ENCODE measurements around the gene ELP6. TPM values are rescaled to one million over a fixed set of nuclear protein-coding genes. Genes with fewer than 3 reads are reported as not detected.

ELP6 gene
- total and polyA plus RNA-seq, 2 experiments from 2014 or later, result 33.7 to 41.6 TPM

DNA sequence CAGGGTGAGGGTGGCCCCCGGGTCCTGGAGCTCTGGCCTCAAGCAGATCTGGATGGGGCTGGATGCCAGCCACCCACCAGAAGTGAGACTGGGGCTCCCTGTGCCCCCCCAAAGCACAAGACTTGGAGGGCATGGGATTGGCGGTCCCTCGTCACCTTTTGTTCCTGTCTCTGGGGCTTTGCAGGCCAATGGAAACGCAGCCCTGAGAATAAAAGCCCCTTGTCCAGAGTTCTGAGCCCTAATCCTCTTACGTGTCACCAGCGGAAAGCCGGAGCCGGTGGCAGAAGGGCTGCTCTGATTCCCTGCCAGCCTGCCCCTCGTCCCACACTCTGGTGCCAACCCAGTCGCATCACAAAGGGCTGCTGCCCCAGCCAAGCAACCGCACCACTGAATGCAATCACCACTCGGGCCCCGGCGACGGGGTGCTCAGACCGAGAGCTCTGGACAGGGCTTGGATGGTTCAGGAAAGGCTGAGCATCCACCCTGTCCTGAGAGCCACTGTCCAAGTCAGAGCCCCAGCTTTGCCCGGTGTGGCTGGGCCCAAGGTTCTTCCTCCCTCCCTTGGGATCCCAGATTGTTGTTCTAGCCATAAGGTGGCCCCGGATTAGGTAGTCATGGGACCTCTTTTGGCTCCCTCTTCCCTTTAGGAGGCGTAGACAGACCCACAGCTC, 22.8 kb upstream of the ELP6 start:
- peak overlapping the region; percentile 43 for H2AFZ ChIP-seq
- no peaks in the 10 kb centered on the region; the same call in 1 of the 3 replicates for H3K4me1 Mint-ChIP-seq
- H3K27ac ChIP-seq (ENCODE audit: low read depth), result no peak overlapping the region
- H3K36me3 Mint-ChIP-seq (ENCODE audit: low read depth), result no peaks in the 10 kb centered on the region
- H3K9me3 Mint-ChIP-seq, result peaks cover 11% of the 10 kb centered on the region; the same call in 2 of the 3 replicates
- no peaks in the 10 kb centered on the region for H3K4me1 ChIP-seq (ENCODE audit: insufficient read depth)
- H3K79me2 ChIP-seq (replicated peaks; ENCODE audit: insufficient read depth), result no peaks in the 10 kb centered on the region
- H4K20me1 ChIP-seq (replicated peaks; ENCODE audit: insufficient read depth), result no peaks in the 10 kb centered on the region
- no peaks in the 10 kb centered on the region for H3K36me3 ChIP-seq (ENCODE audit: insufficient read depth)
- H3K27ac Mint-ChIP-seq, result no peak overlapping the region
- ATAC-seq (no peak), DNase-seq (ENCODE audit: low spot score) (no peak)
- H3K4me3 Mint-ChIP-seq, result no peak overlapping the region
- H3K9me2 ChIP-seq (ENCODE audit: insufficient read depth), result no peaks in the 10 kb centered on the region
- peaks cover 2% of the 10 kb centered on the region for H3K27me3 Mint-ChIP-seq (ENCODE audit: insufficient read depth, low read depth, poor library complexity)
- H3F3A ChIP-seq (replicated peaks; ENCODE audit: low read depth), result no peaks in the 10 kb centered on the region
- H3K27me3 ChIP-seq (ENCODE audit: insufficient read depth), result no peaks in the 10 kb centered on the region
- TF ChIP-seq ZNF114 (CRISPR knock-in tag; IDR thresholded peaks at IDR 0.05) (no peak), EZH2 (IDR thresholded peaks at IDR 0.05; ENCODE audit: low read depth, unreplicated experiment) (no peak), NANOG (IDR thresholded peaks at IDR 0.05; ENCODE audit: borderline replicate concordance) (no peak), JUNB (IDR thresholded peaks at IDR 0.05; ENCODE audit: unreplicated experiment) (no peak), CTCF (conservative IDR thresholded peaks at IDR 0.05; ENCODE audit: low read depth in 2 of 2) (no peak), EZH2phosphoT487 (IDR thresholded peaks at IDR 0.05; ENCODE audit: unreplicated experiment) (no peak), ZNF331 (CRISPR knock-in tag; IDR thresholded peaks at IDR 0.05; ENCODE audit: low read depth) (no peak), CREB1 (CRISPR knock-in tag; IDR thresholded peaks at IDR 0.05; ENCODE audit: low read depth) (no peak), REST (IDR thresholded peaks at IDR 0.05; ENCODE audit: unreplicated experiment) (no peak)
- TF ChIP-seq, protein P1, sequence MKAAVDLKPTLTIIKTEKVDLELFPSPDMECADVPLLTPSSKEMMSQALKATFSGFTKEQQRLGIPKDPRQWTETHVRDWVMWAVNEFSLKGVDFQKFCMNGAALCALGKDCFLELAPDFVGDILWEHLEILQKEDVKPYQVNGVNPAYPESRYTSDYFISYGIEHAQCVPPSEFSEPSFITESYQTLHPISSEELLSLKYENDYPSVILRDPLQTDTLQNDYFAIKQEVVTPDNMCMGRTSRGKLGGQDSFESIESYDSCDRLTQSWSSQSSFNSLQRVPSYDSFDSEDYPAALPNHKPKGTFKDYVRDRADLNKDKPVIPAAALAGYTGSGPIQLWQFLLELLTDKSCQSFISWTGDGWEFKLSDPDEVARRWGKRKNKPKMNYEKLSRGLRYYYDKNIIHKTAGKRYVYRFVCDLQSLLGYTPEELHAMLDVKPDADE (IDR thresholded peaks at IDR 0.05), result no peak
- TF ChIP-seq, protein P2, sequence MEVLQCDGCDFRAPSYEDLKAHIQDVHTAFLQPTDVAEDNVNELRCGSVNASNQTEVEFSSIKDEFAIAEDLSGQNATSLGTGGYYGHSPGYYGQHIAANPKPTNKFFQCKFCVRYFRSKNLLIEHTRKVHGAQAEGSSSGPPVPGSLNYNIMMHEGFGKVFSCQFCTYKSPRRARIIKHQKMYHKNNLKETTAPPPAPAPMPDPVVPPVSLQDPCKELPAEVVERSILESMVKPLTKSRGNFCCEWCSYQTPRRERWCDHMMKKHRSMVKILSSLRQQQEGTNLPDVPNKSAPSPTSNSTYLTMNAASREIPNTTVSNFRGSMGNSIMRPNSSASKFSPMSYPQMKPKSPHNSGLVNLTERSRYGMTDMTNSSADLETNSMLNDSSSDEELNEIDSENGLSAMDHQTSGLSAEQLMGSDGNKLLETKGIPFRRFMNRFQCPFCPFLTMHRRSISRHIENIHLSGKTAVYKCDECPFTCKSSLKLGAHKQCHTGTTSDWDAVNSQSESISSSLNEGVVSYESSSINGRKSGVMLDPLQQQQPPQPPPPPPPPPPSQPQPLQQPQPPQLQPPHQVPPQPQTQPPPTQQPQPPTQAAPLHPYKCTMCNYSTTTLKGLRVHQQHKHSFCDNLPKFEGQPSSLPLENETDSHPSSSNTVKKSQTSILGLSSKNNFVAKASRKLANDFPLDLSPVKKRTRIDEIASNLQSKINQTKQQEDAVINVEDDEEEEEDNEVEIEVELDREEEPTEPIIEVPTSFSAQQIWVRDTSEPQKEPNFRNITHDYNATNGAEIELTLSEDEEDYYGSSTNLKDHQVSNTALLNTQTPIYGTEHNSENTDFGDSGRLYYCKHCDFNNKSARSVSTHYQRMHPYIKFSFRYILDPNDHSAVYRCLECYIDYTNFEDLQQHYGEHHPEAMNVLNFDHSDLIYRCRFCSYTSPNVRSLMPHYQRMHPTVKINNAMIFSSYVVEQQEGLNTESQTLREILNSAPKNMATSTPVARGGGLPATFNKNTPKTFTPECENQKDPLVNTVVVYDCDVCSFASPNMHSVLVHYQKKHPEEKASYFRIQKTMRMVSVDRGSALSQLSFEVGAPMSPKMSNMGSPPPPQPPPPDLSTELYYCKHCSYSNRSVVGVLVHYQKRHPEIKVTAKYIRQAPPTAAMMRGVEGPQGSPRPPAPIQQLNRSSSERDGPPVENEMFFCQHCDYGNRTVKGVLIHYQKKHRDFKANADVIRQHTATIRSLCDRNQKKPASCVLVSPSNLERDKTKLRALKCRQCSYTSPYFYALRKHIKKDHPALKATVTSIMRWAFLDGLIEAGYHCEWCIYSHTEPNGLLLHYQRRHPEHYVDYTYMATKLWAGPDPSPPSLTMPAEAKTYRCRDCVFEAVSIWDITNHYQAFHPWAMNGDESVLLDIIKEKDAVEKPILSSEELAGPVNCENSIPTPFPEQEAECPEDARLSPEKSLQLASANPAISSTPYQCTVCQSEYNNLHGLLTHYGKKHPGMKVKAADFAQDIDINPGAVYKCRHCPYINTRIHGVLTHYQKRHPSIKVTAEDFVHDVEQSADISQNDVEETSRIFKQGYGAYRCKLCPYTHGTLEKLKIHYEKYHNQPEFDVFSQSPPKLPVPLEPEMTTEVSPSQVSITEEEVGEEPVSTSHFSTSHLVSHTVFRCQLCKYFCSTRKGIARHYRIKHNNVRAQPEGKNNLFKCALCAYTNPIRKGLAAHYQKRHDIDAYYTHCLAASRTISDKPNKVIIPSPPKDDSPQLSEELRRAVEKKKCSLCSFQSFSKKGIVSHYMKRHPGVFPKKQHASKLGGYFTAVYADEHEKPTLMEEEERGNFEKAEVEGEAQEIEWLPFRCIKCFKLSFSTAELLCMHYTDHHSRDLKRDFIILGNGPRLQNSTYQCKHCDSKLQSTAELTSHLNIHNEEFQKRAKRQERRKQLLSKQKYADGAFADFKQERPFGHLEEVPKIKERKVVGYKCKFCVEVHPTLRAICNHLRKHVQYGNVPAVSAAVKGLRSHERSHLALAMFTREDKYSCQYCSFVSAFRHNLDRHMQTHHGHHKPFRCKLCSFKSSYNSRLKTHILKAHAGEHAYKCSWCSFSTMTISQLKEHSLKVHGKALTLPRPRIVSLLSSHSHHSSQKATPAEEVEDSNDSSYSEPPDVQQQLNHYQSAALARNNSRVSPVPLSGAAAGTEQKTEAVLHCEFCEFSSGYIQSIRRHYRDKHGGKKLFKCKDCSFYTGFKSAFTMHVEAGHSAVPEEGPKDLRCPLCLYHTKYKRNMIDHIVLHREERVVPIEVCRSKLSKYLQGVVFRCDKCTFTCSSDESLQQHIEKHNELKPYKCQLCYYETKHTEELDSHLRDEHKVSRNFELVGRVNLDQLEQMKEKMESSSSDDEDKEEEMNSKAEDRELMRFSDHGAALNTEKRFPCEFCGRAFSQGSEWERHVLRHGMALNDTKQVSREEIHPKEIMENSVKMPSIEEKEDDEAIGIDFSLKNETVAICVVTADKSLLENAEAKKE (CRISPR knock-in tag; IDR thresholded peaks at IDR 0.05), result no peak
- H3K4me3 ChIP-seq, result no peak overlapping the region
- no peak overlapping the region for H3K4me2 ChIP-seq

All from GM23338 (cell line).